ENCODE measurements around the gene ACTR3. TPM values are rescaled to one million over a fixed set of nuclear protein-coding genes. Genes with fewer than 3 reads are reported as not detected.

ACTR3 gene
- total RNA-seq, 1 donor from 2014 or later, result 495 TPM

- H3K9ac ChIP-seq (ENCODE audit: low read length), result no peak overlapping the region
- Mint-ChIP-seq H3K27me3 (ENCODE audit: low read depth, unreplicated experiment) (no peaks in the 10 kb centered on the region), H3K4me3 (ENCODE audit: unreplicated experiment) (no peak overlapping the region), H3K9me3 (ENCODE audit: unreplicated experiment) (no peaks in the 10 kb centered on the region), H3K4me1 (ENCODE audit: low read depth, unreplicated experiment) (peaks cover 12% of the 10 kb centered on the region), H3K36me3 (ENCODE audit: low read depth, unreplicated experiment) (peaks cover 9% of the 10 kb centered on the region), H3K27ac (ENCODE audit: unreplicated experiment) (no peak overlapping the region)
- H2AFZ ChIP-seq (ENCODE audit: low read depth, low read length), result no peak overlapping the region
- H3K27me3 ChIP-seq (ENCODE audit: insufficient read depth, low read length), result no peaks in the 10 kb centered on the region
- no peaks in the 10 kb centered on the region for H3K36me3 ChIP-seq (ENCODE audit: insufficient read depth, low read length)
- H3K4me3 ChIP-seq (ENCODE audit: insufficient read depth, low read depth, low read length), result no peak overlapping the region
- H3K4me2 ChIP-seq (ENCODE audit: low read length), result peak overlapping the region; percentile 53
- FAIRE-seq (no peak), DNase-seq (ENCODE audit: low read depth) (peak; percentile 59)
- no peaks in the 10 kb centered on the region for H3K79me2 ChIP-seq (ENCODE audit: insufficient read depth, low read length)
- TF ChIP-seq CTCF (IDR thresholded peaks at IDR 0.05; ENCODE audit: insufficient read depth, low read depth, low read length) (no peak), EZH2 (IDR thresholded peaks at IDR 0.05; ENCODE audit: insufficient read depth, low read length) (no peak)
- peaks cover 10% of the 10 kb centered on the region for H3K4me1 ChIP-seq (ENCODE audit: insufficient read depth, low read length)
- H4K20me1 ChIP-seq (ENCODE audit: insufficient read depth, low read length), result no peaks in the 10 kb centered on the region
- H3K9me3 ChIP-seq (ENCODE audit: insufficient read depth, low read depth, low read length), result no peaks in the 10 kb centered on the region
- no peak overlapping the region for H3K27ac ChIP-seq (ENCODE audit: low read depth, low read length)
Measured at GRCh38 chr2:113877711-113878598, 11.9 kb upstream of the ACTR3 start.

- peaks cover 9% of the 10 kb centered on the region for H3K4me1 Mint-ChIP-seq (ENCODE audit: low read depth, unreplicated experiment)
- H3K4me1 ChIP-seq (ENCODE audit: insufficient read depth, low read length), result peaks cover 10% of the 10 kb centered on the region
- no peak for FAIRE-seq
- no peak overlapping the region for H3K27ac Mint-ChIP-seq (ENCODE audit: unreplicated experiment)
- H3K4me3 ChIP-seq (ENCODE audit: insufficient read depth, low read depth, low read length), result no peak overlapping the region
- H3K36me3 Mint-ChIP-seq (ENCODE audit: low read depth, unreplicated experiment), result peaks cover 11% of the 10 kb centered on the region
- TF ChIP-seq EZH2 (IDR thresholded peaks at IDR 0.05; ENCODE audit: insufficient read depth, low read length), result no peak
- no peak for TF ChIP-seq CTCF (IDR thresholded peaks at IDR 0.05; ENCODE audit: insufficient read depth, low read depth, low read length)
- no peaks in the 10 kb centered on the region for H3K9me3 ChIP-seq (ENCODE audit: insufficient read depth, low read depth, low read length)
- no peaks in the 10 kb centered on the region for H3K27me3 ChIP-seq (ENCODE audit: insufficient read depth, low read length)
- no peaks in the 10 kb centered on the region for H3K27me3 Mint-ChIP-seq (ENCODE audit: low read depth, unreplicated experiment)
- no peak for DNase-seq (ENCODE audit: low read depth)
- no peak overlapping the region for H2AFZ ChIP-seq (ENCODE audit: low read depth, low read length)
- H4K20me1 ChIP-seq (ENCODE audit: insufficient read depth, low read length), result no peaks in the 10 kb centered on the region
- H3K9me3 Mint-ChIP-seq (ENCODE audit: unreplicated experiment), result no peaks in the 10 kb centered on the region
- H3K4me3 Mint-ChIP-seq (ENCODE audit: unreplicated experiment), result no peak overlapping the region
- no peak overlapping the region for H3K4me2 ChIP-seq (ENCODE audit: low read length)
- no peak overlapping the region for H3K27ac ChIP-seq (ENCODE audit: low read depth, low read length)
- no peaks in the 10 kb centered on the region for H3K79me2 ChIP-seq (ENCODE audit: insufficient read depth, low read length)
- no peaks in the 10 kb centered on the region for H3K36me3 ChIP-seq (ENCODE audit: insufficient read depth, low read length)
- H3K9ac ChIP-seq (ENCODE audit: low read length), result no peak overlapping the region
Measured at GRCh38 chr2:113878743-113879142, 11.1 kb upstream of the ACTR3 start.

- no peak for FAIRE-seq
- Mint-ChIP-seq H3K9me3 (ENCODE audit: unreplicated experiment) (no peaks in the 10 kb centered on the region), H3K27ac (ENCODE audit: unreplicated experiment) (no peak overlapping the region), H3K4me3 (ENCODE audit: unreplicated experiment) (no peak overlapping the region), H3K36me3 (ENCODE audit: low read depth, unreplicated experiment) (peaks cover 11% of the 10 kb centered on the region), H3K27me3 (ENCODE audit: low read depth, unreplicated experiment) (no peaks in the 10 kb centered on the region), H3K4me1 (ENCODE audit: low read depth, unreplicated experiment) (peaks cover 9% of the 10 kb centered on the region)
- Histone ChIP-seq H3K79me2 (ENCODE audit: insufficient read depth, low read length) (peaks cover under 1% of the 10 kb centered on the region), H4K20me1 (ENCODE audit: insufficient read depth, low read length) (no peaks in the 10 kb centered on the region), H2AFZ (ENCODE audit: low read depth, low read length) (no peak overlapping the region), H3K4me2 (ENCODE audit: low read length) (no peak overlapping the region), H3K9ac (ENCODE audit: low read length) (no peak overlapping the region), H3K9me3 (ENCODE audit: insufficient read depth, low read depth, low read length) (no peaks in the 10 kb centered on the region), H3K4me1 (ENCODE audit: insufficient read depth, low read length) (peaks cover 10% of the 10 kb centered on the region), H3K36me3 (ENCODE audit: insufficient read depth, low read length) (no peaks in the 10 kb centered on the region), H3K27ac (ENCODE audit: low read depth, low read length) (no peak overlapping the region), H3K27me3 (ENCODE audit: insufficient read depth, low read length) (no peaks in the 10 kb centered on the region), H3K4me3 (ENCODE audit: insufficient read depth, low read depth, low read length) (no peak overlapping the region)
- no peak for DNase-seq (ENCODE audit: low read depth)
- TF ChIP-seq CTCF (IDR thresholded peaks at IDR 0.05; ENCODE audit: insufficient read depth, low read depth, low read length), result no peak
- no peak for TF ChIP-seq EZH2 (IDR thresholded peaks at IDR 0.05; ENCODE audit: insufficient read depth, low read length)
Measured at GRCh38 chr2:113879457-113879856, 10.4 kb upstream of the ACTR3 start.
